ENCODE results near the gene RHBG. TPM values are rescaled to one million over a fixed set of nuclear protein-coding genes. Genes with fewer than 3 reads are reported as not detected.

The RHBG gene
- total and polyA plus RNA-seq, 8 donors: 2.2 to 4.9 (median 3.5) TPM; not detected in 2

DNA sequence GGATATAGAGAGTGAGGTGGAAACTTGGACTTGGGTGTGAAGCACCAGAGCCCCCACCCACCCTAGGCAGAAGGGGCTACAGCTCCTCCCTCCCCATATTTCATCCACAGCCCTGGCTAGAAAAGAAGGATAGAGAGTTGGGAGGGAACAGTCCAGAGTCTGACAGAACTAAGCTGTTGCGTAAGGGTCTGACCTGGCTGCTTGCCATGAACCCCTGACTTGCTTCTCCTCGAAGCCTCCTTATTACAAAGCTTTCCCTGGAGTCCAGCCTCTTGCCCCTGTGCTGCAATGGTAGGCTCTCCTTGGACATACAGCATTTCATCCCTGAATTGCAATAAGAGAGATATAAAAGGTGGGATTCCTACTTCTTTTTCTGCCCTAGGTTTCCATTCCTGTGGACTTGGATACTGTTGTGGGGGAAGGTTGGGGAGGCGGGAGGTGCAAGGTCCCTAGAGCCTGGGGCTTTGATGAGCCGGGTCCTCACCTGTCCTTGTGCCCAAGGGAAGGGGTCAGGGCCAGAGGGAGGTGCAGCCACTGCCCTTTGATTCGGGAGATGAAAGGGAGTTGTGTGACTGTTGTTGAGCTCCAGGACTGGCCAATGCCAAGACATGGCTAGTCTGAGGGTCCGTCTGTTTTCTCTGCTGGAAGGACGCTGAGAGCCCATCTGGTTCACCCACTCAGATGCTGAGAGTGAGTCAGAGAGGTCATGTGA lies 2.7 kb downstream of the RHBG start:
- ATAC-seq: peak; percentile 13

DNA sequence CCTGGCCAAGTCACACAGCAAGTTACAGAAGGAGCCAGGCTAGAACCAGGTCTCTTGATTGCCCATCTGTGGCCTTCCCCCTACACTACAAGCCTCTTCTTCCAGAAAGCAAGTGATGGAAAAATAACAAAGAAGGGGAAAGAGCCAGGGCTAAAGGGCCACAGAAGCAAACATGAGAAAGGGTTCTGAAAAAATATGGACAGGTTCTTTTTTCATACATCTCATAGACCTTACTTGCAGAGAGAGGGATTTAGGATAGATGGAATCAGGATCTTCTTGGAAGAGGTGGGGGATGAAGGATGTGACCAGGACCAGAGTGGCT lies 3.2 kb downstream of the RHBG start:
- no peak for DNase-seq
- intact Hi-C loops (cut with DNase I): no loop called here
- no peak for ATAC-seq
- TF ChIP-seq, protein P1, sequence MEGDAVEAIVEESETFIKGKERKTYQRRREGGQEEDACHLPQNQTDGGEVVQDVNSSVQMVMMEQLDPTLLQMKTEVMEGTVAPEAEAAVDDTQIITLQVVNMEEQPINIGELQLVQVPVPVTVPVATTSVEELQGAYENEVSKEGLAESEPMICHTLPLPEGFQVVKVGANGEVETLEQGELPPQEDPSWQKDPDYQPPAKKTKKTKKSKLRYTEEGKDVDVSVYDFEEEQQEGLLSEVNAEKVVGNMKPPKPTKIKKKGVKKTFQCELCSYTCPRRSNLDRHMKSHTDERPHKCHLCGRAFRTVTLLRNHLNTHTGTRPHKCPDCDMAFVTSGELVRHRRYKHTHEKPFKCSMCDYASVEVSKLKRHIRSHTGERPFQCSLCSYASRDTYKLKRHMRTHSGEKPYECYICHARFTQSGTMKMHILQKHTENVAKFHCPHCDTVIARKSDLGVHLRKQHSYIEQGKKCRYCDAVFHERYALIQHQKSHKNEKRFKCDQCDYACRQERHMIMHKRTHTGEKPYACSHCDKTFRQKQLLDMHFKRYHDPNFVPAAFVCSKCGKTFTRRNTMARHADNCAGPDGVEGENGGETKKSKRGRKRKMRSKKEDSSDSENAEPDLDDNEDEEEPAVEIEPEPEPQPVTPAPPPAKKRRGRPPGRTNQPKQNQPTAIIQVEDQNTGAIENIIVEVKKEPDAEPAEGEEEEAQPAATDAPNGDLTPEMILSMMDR (IDR thresholded peaks at IDR 0.05): no peak
- H3K27ac ChIP-seq: no peak overlapping the region
- H3K36me3 ChIP-seq: no peaks in the 10 kb centered on the region
- no peaks in the 10 kb centered on the region for H3K9me3 ChIP-seq
- H3K4me1 ChIP-seq: peaks cover 0 to 14% of the 10 kb centered on the region in 2 donors
- H3K27me3 ChIP-seq: peaks cover 0 to 55% of the 10 kb centered on the region in 2 donors
- H3K4me3 ChIP-seq: no peak overlapping the region

More for the DNA sequence above, 2.7 kb downstream of the RHBG start:
- H3K4me3 ChIP-seq: no peak overlapping the region
- H3K27me3 ChIP-seq: peaks cover 0 to 50% of the 10 kb centered on the region in 2 donors
- no peaks in the 10 kb centered on the region for H3K9me3 ChIP-seq
- intact Hi-C loops (cut with DNase I): no loop called here
- H3K4me1 ChIP-seq: peaks cover 0 to 14% of the 10 kb centered on the region in 2 donors
- no peaks in the 10 kb centered on the region for H3K36me3 ChIP-seq
- TF ChIP-seq, protein P1 (IDR thresholded peaks at IDR 0.05): no peak
- H3K27ac ChIP-seq: no peak overlapping the region
- DNase-seq: peak in 3 of 4 donors; percentile 64 to 83 (median 81)

DNA sequence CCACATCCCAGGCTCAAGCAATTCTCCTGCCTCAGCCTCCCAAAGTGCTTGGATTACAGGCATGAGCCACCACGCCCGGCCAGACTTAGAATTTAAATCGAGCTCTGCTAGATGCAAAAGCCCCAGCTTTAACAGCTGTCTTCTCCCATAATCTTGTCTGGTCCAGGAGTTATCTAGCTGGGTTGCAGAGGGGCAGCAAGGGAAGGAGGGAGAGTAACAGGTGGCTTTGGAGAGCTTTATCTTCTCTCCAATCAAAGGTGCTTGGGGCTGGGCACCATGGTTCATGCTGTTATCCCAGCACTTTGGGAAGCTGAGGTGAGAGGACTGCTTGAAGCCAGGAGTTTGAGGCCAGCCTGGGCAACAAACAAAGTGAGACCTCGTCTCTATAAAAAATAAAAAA lies 3.9 kb downstream of the RHBG start:
- Histone ChIP-seq H3K27ac (no peak overlapping the region), H3K4me3 (no peak overlapping the region), H3K27me3 (peaks cover 0 to 50% of the 10 kb centered on the region in 2 donors), H3K36me3 (no peaks in the 10 kb centered on the region), H3K4me1 (peaks cover 0 to 14% of the 10 kb centered on the region in 2 donors), H3K9me3 (no peaks in the 10 kb centered on the region)
- TF ChIP-seq, protein P1 (IDR thresholded peaks at IDR 0.05): no peak
- DNase-seq: no peak
- ATAC-seq: no peak
- intact Hi-C loops (cut with DNase I): no loop called here

DNA sequence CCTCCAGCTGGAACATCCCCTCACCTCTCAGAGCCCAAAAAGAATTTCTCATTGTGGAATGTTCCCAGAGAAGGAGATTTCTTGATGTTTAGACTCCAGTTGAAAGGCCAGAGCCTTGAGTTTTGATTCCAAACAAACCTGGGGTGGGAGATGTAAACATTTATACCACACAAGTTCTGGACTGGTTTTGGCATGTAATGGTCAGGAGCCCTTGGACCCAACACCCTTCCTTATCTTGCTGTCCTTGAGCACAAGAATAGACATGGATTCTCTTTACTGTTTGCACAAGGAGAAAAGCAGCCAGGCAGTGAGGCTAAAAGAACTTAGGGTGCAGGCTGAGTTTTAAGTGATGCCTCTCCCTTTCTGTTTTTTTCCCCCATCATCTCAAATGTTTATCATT lies 4.5 kb downstream of the RHBG start:
- peaks cover 0 to 43% of the 10 kb centered on the region in 2 donors for H3K27me3 ChIP-seq
- DNase-seq (no peak), ATAC-seq (no peak)
- TF ChIP-seq, protein P1 (IDR thresholded peaks at IDR 0.05): no peak
- H3K36me3 ChIP-seq: no peaks in the 10 kb centered on the region
- H3K27ac ChIP-seq: no peak overlapping the region
- H3K9me3 ChIP-seq: no peaks in the 10 kb centered on the region
- intact Hi-C loops (cut with DNase I): no loop called here
- H3K4me1 ChIP-seq: peaks cover 0 to 13% of the 10 kb centered on the region in 2 donors
- no peak overlapping the region for H3K4me3 ChIP-seq

DNA sequence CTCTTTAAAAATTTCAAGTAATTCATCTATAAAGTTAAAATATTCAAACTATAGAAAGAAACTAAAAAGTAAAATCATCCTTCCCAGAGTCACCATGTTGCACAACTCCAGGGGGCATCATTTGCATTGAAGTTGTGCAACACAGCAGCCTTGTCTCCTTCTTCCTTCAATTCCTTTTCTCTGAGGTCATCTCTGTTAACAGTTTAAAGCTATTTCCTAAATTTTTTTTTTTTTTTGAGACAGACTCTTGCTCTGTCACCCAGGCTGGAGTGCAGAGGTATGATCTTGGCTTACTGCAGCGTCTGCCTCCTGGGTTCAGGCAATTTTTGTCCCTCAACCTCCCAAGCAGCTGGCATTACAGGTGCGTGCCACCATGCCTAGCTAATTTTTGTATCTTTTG lies 7.1 kb downstream of the RHBG start:
- intact Hi-C loops (cut with DNase I): no loop called here
- Histone ChIP-seq H3K4me3 (no peak overlapping the region), H3K9me3 (no peaks in the 10 kb centered on the region), H3K27me3 (peaks cover 0 to 24% of the 10 kb centered on the region in 2 donors), H3K27ac (no peak overlapping the region), H3K4me1 (peaks cover 0 to 3% of the 10 kb centered on the region in 2 donors), H3K36me3 (no peaks in the 10 kb centered on the region)
- DNase-seq: no peak
- TF ChIP-seq, protein P1 (IDR thresholded peaks at IDR 0.05): no peak
- no peak for ATAC-seq

Data from left lung (tissue), 10 donors.